Testis (tissue), 2 donors: ENCODE measurements around the gene SLC17A9.

Source experiments
- POLR2A ChIP-seq: fragments of 450-650 bp; IDR thresholded peaks from one replicate; pipeline ENCODE4 v1.6.1; 2017; ENCODE audit warnings: antibody characterized with exemption, mild to moderate bottlenecking, moderate library complexity
- TF ChIP-seq, protein P1 (sequence below), 3 experiments: fragments of 450-650 bp in 2 of 3; fragments of 200-600 bp in 1 of 3; sonication (generic) in 1 of 3; IDR thresholded peaks; one replicate each; pipeline ENCODE4 v1.5.1; 2016 to 2019; ENCODE audit warnings: antibody characterized with exemption in 3 of 3, mild to moderate bottlenecking in 2 of 3, moderate library complexity in 1 of 3

GRCh38 chr20:62990306-62990825 is 37.9 kb downstream of the SLC17A9 start:
- TF ChIP-seq, protein P1, sequence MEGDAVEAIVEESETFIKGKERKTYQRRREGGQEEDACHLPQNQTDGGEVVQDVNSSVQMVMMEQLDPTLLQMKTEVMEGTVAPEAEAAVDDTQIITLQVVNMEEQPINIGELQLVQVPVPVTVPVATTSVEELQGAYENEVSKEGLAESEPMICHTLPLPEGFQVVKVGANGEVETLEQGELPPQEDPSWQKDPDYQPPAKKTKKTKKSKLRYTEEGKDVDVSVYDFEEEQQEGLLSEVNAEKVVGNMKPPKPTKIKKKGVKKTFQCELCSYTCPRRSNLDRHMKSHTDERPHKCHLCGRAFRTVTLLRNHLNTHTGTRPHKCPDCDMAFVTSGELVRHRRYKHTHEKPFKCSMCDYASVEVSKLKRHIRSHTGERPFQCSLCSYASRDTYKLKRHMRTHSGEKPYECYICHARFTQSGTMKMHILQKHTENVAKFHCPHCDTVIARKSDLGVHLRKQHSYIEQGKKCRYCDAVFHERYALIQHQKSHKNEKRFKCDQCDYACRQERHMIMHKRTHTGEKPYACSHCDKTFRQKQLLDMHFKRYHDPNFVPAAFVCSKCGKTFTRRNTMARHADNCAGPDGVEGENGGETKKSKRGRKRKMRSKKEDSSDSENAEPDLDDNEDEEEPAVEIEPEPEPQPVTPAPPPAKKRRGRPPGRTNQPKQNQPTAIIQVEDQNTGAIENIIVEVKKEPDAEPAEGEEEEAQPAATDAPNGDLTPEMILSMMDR (IDR thresholded peaks at IDR 0.05): no peak
- no peak for TF ChIP-seq POLR2A
